GM21390 (cell line): ENCODE data around the gene INTS1.
"Not testable (repeated sequence)": the region's sequence is repeated elsewhere in the genome, so short reads cannot be mapped to it uniquely, and the experiment has no call there.

Experiments used
- ATAC-seq: cut with Tn5 transposase; IDR thresholded peaks from one replicate; pipeline ENCODE4 v1.9.1; 2021; ENCODE audit not compliant: unreplicated experiment

The INTS1 gene

DNA sequence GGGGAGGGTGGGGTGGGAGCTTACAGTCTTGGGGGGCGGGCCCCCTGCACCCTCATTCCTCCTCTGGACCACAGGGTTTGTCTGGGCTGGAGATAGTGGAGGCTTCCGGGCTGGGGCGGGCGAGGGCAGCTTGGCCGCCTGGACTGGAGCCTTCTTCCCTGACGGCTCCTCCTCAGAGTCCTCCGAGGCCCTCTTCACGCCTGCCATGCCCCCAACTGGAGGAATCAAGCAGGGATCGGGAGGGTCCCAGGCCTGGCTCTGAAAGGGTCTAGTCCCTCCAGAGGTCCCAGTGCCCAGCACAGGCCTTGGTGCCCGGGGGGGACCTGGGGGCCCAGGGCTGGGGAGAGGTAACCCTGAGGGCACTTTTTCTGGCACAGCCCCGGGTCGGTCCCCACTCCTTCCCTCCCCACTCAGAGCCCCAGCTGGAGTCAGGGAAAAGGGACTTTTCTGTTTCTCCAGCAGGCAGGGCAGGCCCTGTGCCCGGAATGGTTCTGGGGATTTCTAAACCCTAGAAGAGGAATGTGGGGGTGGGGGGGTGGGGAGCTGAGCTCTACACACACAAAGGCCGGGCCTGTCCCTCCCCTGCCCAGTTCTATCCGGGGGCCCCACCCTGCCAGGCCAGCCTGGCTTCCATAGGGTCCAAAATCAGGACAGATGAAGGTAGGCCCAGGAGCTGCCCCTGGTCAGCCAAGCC lies 56.5 kb downstream of the INTS1 start:
- no peak for ATAC-seq

DNA sequence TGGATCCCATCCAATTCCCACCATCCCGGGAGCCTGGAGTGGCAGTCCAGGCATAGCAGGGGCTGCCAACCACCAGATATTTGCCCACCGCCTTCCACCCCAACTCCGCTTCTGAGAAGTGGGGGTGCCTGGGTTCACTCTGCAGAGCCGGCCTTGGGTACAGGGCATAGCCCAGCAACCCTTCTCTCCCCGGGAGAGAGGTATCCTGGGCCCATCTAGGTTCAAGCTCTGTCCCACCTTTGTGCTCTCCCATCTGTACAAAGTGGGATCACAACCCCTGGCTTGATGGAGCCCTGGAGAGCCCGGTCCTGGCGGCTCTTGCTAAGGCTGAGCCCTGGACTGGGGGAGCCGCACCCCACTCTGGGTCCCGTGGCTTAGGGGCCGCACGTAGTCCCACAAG lies 57.1 kb downstream of the INTS1 start:
- no peak for ATAC-seq

DNA sequence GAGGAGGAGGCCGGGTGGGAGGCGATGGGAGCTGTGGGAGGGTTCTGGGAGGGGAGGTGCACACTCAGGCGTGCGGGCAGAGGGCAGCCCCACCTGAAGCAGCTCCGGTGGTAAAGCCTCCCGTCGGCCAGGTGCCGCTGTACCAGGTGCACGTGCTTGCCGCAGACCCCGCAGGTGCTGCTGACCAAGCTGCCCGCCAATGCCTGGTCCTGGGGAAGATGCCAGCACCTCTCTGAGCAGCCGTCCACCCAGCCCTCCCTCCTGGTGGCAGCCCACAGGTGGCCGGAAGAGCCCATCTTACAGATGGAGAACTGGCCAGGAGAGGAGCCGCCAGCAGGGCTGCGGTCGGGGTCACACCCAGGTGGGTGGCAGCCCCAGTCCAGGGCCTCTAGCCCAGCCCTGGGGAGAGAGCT lies 57.6 kb downstream of the INTS1 start:
- no peak for ATAC-seq

DNA sequence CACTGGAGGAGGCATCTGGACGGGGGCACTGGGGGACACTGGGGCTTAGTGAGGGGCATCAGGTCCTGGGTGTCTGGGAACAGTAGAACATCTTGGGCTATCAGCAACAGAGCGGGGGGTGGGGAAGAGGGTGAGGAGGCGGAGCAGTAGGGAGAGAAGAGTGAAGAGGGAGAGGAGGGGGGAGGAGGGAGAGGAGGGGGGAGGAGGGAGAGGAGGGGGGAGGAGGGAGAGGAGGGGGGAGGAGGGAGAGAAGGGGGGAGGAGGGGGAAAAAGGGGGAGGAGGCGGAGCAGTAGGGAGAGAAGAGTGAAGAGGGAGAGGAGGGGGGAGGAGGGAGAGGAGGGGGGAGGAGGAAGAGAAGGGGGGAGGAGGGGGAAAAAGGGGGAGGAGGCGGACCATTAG lies 58.2 kb downstream of the INTS1 start:
- not testable (repeated sequence) for ATAC-seq

DNA sequence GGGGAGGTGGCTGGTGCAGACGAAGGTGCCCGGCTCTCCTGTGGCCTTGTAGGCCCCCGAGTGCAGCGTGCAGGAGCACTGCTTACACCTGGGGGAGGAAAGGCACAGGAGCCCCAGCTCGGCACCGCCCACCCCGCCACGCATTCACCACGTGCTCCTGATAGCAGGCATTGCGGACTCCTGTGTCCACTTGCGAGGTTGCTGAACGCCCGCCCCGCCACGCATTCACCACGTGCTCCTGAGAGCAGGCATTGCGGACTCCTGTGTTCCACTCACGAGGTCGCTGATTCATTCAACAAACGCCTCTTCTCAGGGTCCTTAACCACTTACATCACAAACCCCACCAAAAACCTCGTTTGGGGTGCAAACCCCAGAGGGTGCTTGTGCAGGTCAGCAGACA lies 58.8 kb downstream of the INTS1 start:
- no peak for ATAC-seq

DNA sequence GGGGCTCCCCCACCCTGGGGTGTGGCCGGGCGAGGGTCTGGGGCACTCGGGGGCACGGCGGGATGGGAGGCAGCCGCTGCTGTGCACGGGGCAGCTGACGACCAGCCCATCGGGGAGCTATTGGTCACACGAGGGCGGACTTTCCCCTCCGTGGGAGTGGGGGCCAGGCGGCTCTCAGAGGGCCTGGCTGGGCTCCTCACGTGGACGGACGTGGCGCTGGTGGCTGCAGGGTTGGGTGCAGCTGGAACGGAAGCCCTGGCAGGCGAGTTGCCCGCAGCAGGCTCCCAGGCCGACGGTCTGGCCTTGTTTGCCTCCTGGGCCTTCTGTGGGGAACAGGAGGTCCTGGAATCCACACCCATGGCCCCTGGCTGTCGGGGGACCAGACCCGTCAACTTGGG lies 59.3 kb downstream of the INTS1 start:
- ATAC-seq: no peak

- no peak for ATAC-seq
Measured at GRCh38 chr7:1444214-1444924, 59.8 kb downstream of the INTS1 start.

GRCh38 chr7:1443587-1444200 lies 60.5 kb downstream of the INTS1 start:
- not testable (repeated sequence) for ATAC-seq

- ATAC-seq: no peak
Measured at GRCh38 chr7:1442355-1443124, 61.6 kb downstream of the INTS1 start.

DNA sequence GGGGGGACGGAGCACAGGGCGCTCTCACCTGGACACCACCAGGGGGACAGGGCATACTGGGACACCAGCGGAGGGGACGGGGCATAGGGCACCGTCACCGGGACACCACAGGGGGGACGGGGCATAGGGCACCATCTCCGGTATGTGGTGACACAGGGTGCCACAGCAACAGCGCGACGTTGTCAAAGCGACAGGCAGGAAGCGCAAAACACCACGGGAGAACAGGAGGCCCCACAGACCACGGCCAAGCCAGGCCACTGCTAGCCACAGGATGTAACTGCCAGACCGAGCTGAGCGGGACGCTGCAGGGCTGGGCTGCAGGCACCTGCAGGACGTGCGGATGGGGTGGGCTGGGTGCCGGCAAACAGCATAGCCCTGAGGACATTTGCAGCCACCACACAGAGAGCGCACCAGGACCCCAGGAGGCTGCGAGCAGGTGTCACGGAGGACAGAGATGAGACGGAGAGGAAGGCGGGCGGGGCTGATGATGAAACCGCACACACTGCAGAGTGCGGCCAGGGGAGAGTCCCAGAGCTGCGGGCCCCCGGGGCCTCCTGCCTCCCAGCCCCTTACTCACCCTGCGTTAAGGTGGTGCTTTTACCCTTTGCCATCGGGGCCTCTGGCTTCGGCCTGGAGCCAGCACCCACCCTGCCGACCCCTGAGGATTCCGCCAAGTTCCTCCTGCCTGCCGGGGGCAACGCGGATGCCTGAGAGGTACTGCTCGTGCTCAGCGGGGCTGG lies 62.4 kb downstream of the INTS1 start:
- ATAC-seq: no peak

DNA sequence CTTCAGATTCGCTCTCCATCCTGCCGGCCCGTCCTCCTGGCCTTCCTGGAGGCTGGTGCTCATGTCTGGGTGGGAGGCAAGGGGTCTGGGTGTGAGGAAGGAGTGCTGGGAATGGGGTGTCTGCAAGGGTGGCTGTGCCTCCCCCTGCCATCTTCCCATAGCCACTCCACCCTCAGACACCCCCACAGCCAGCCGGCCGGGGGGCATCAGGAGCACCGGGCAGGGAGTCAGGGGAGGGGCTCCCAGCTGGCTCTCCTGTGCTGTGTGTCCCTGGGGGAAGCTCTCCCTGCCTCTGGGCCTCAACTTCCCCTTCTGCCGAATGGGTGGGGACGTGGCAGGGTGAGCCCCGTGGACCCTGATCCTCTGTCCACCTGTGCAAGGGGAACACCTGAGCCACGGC lies 63.6 kb downstream of the INTS1 start:
- no peak for ATAC-seq

GRCh38 chr7:1439373-1440363 lies 64.5 kb downstream of the INTS1 start:
- ATAC-seq: no peak

DNA sequence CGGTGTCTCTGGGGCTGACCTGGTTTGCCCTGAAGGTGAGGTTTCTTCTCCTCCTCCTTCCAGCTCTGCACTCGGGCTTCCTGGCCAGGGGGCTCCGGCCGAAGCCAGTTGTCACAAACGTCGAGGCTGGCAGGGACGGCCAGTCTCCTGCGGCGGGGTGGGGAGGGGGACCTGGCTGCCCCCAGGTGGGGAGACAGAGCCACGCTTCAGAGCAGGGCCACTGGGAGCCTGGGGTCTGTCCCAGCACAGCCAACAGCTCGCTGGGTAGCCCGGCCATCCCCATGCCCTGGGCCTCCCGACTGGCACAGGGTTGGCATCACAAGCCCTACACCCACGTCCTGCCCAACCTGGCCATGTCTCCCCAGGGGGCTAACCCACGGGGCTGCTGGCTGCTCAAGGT lies 65.4 kb downstream of the INTS1 start:
- ATAC-seq: no peak

- no peak for ATAC-seq
Measured at GRCh38 chr7:1438208-1438607, 66.0 kb downstream of the INTS1 start.

DNA sequence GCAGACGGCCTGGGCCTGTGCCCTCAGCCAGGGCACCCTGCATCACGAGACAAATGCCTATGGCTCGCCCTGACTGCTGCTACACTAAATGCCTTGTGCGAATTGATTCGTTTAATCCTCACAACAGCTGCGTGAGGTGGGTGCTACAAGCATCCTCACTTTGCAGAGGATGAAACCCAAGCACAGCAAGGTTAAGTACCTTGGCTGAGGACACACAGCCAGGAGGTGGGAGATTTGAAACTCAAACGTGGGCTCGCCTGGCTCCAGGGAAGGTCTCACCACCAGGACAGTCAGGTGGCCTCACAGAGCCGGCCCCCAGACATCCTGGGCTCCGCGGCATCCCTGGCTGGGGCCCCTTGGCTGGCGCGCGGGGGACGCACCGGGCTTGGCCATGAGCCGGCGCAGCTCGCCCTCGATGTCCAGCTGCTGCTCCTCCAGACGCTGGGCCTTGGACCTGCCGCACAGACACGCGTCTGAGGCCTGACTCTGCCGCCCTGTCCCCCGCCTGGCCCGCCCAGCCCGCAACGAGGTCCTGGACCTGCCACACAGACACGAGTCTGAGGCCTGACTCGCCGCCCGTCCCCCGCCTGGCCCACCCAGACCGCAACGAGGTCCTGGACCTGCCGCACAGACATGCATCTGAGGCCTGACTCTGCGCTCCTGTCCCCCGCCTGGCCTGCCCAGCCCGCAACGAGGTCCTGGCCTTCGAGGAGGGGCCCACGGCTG lies 66.9 kb downstream of the INTS1 start:
- no peak for ATAC-seq

GRCh38 chr7:1436608-1437007 lies 67.6 kb downstream of the INTS1 start:
- no peak for ATAC-seq

GRCh38 chr7:1434891-1435670 lies 69.1 kb downstream of the INTS1 start:
- ATAC-seq: no peak

DNA sequence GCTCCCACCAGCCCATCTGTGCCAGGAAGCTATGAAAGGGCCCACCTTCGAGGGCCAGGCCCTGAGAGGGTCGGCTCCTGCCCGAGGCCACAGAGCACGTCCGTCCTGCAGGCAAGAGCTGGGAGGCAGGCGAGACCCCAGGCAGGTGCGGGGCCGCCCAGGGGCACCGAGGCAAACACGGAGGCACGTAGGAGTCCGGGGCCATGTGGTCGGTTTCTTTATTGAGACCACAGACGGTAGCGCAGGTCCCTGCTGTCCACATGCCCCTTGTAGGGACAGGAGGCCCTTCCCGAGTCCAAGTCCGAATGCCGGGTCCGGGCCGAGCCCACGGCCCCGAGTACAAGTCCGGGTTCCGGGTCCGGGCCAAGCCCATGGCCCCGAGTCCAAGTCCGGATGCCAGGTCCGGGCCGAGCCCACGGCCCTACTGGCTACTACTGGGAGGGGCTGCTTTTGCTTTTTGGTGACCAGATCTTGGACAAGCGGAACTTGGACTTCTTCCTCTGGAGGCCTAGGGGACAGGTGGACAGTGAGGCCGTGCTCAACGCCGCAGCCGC lies 69.9 kb downstream of the INTS1 start:
- no peak for ATAC-seq
